Activated naive CD4-positive, alpha-beta T cell treated with anti-CD3 and anti-CD28 coated beads, Interleukin-2, amount 50 U/mL, for 24 hours (primary cell): ENCODE results near the gene TNFAIP6.
"Not testable (repeated sequence)": the region's sequence is repeated elsewhere in the genome, so short reads cannot be mapped to it uniquely, and the experiment has no call there.

Experiments
- H3K27ac Mint-ChIP-seq: one replicate; pipeline ENCODE4 v1.8.0; 2021; ENCODE audit warnings: mild to moderate bottlenecking, mixed read lengths
- H3K27me3 Mint-ChIP-seq: one replicate; pipeline ENCODE4 v1.8.0; 2021; ENCODE audit warnings: mixed read lengths
- H3K36me3 Mint-ChIP-seq: one replicate; pipeline ENCODE4 v1.8.0; 2021; ENCODE audit warnings: mixed read lengths
- H3K4me1 Mint-ChIP-seq: one replicate; pipeline ENCODE4 v1.8.0; 2021; ENCODE audit warnings: mixed read lengths
- H3K4me3 Mint-ChIP-seq: one replicate; pipeline ENCODE4 v1.8.0; 2021; ENCODE audit warnings: mild to moderate bottlenecking, mixed read lengths
- H3K9me3 Mint-ChIP-seq: one replicate; pipeline ENCODE4 v1.8.0; 2021; ENCODE audit warnings: mixed read lengths

The TNFAIP6 gene, protein sequence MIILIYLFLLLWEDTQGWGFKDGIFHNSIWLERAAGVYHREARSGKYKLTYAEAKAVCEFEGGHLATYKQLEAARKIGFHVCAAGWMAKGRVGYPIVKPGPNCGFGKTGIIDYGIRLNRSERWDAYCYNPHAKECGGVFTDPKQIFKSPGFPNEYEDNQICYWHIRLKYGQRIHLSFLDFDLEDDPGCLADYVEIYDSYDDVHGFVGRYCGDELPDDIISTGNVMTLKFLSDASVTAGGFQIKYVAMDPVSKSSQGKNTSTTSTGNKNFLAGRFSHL

DNA sequence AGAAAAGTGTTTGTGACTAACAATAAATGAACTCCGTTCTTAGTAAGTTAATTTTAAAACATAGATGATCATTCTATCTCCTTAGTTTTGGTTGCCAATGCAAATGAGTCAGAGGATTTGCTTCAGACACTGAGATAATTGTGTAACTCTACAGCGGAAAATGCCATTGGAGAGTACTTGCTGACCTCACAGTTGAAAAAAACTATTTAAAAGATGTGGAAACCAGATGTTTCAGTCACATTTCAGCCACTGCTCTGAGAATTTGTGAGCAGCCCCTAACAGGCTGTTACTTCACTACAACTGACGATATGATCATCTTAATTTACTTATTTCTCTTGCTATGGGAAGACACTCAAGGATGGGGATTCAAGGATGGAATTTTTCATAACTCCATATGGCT is at the start of gene TNFAIP6:
Gene TNFAIP6 (plus strand): TSS at position 234 of the 400 bp plus-strand sequence. CDS start 75 bp downstream, at position 309.
- H3K36me3 Mint-ChIP-seq, result no peaks in the 10 kb centered on the region
- no peaks in the 10 kb centered on the region for H3K4me1 Mint-ChIP-seq
- H3K4me3 Mint-ChIP-seq, result no peak within 1 kb of the TSS
- peaks cover 1% of the 10 kb centered on the region for H3K27me3 Mint-ChIP-seq
- no peaks in the 10 kb centered on the region for H3K9me3 Mint-ChIP-seq
- H3K27ac Mint-ChIP-seq, result no peak within 1 kb of the TSS

DNA sequence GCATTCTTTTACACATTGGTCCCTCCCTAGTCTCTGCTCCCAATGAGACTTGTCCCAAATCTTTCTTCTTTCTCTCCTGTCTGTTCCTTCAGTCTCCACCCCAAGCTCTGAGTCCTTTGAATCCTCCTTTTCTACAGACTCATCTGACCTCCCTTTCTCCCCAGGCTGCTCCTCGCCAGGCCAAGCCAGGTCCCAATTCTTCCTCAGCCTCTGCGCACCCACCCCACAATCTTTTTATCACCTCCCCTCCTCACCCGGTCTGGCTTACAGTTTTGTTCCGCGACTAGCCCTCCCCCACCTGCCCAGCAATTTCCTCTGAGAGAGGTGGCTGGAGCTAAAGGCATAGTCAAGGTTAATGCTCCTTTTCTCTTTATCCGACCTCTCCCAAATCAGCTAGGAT is 47.1 kb upstream of the TNFAIP6 start:
- H3K36me3 Mint-ChIP-seq, H3K4me3 Mint-ChIP-seq, H3K27me3 Mint-ChIP-seq, H3K9me3 Mint-ChIP-seq, H3K27ac Mint-ChIP-seq, H3K4me1 Mint-ChIP-seq: not testable (repeated sequence)

DNA sequence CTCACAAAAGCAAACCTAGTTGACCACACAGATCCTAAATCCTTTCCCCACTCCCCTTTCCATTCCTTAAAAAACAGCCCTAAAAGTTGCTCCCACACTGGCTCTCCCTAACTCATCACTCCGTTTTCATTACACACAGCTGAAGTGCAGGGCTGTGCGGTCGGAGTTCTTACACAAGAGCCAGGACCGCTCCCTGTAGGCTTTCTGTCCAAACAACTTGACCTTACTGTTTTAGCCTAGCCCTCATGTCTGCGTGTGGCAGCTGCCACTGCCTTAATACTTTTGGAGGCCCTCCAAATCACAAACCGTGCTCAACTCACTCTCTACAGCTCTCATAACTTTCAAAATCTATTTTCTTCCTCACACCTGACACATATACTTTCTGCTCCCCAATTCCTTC is 45.0 kb upstream of the TNFAIP6 start:
- not testable (repeated sequence) for H3K9me3 Mint-ChIP-seq, H3K4me1 Mint-ChIP-seq, H3K27me3 Mint-ChIP-seq, H3K4me3 Mint-ChIP-seq, H3K27ac Mint-ChIP-seq, H3K36me3 Mint-ChIP-seq

DNA sequence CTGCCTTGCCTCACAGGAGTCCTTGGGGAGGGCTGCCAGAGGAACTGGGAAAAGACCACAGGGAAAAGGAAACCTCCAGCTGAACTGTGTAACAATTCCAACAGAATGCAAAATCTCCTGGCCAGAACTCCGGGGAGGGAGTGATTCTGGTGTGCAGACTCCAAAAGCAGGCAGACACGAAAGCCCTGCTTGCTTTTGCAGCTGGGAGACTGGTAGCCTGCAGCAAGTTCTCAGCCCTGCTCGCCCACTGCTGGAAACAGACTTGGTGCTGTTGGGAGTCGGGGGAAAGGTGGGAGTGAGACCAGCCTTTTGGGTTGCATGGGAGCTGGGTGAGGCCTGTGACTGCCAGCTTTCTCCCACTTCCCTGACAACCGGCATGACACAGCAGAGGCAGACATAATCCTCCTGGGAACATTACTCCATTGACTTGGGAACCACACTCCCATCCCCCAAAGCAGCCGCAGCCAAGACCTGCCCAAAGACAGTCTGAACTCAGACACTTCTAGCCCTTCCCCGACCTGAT is 42.0 kb upstream of the TNFAIP6 start:
- Mint-ChIP-seq H3K27me3 (no peaks in the 10 kb centered on the region), H3K36me3 (no peaks in the 10 kb centered on the region), H3K9me3 (no peaks in the 10 kb centered on the region), H3K27ac (no peak overlapping the region), H3K4me1 (peaks cover 13% of the 10 kb centered on the region), H3K4me3 (no peak overlapping the region)

DNA sequence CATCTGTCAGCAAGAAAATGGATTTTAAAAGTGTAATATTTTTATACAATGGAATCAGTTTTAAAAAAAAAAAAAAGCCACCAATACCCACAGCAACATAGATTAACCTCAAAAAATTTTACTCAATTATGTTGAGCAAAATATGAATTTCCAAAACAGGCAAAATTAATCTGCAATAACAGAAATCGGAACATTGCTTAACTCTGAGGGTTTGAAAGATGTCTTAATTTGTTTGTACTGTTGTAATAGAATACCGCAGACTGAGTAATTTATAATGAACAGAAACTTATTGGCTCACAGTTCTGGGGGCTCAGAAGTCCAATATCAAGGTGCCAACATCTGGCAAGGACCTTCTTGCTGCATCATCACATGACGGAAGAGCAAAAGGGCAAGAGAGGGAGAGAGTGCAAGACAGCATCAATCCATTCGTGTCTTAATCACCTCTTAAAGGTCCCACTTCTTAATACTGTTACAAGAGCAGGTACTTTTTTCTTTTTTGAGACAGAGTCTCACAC is 31.8 kb upstream of the TNFAIP6 start:
- H3K27me3 Mint-ChIP-seq, result no peaks in the 10 kb centered on the region
- H3K27ac Mint-ChIP-seq, result no peak overlapping the region
- H3K9me3 Mint-ChIP-seq, result no peaks in the 10 kb centered on the region
- no peaks in the 10 kb centered on the region for H3K4me1 Mint-ChIP-seq
- no peaks in the 10 kb centered on the region for H3K36me3 Mint-ChIP-seq
- no peak overlapping the region for H3K4me3 Mint-ChIP-seq

DNA sequence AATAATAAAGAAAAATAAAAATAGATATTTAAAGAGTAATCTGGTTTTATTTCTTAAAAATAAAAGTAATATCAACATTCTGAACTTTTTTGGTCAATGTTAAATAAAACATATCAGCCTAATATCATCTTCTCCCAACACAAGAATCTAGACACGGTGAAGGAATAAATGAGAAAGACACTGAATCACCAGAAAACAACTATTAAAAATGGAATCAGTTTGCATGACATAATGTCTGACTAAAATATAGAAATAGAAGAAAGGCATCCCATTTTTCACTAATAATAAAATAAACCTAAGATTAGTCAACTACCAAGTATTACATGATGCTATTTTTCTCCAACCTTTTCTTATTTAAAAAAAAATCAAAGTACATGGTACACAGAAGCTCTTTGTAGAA is 30.8 kb upstream of the TNFAIP6 start:
- no peaks in the 10 kb centered on the region for H3K4me1 Mint-ChIP-seq
- no peak overlapping the region for H3K4me3 Mint-ChIP-seq
- H3K9me3 Mint-ChIP-seq, result no peaks in the 10 kb centered on the region
- H3K36me3 Mint-ChIP-seq, result no peaks in the 10 kb centered on the region
- H3K27me3 Mint-ChIP-seq, result no peaks in the 10 kb centered on the region
- no peak overlapping the region for H3K27ac Mint-ChIP-seq

DNA sequence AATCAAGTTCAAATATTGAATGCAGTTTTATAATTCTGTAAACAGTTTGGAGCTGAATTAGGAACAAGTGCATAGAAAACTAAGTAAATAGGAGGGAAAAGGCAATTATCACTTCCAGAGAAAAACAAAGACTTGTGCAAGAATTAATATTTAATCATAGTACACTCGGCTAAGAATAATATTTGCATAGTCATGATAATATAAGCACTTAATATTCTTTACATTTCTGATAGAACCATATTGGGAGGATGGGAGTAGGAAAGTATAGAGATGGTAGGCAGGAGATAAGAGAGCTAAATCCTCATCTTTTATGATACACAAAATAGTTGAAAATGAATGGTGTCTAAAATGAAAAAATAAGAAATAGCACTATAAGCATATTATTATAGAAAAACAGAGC is 27.4 kb upstream of the TNFAIP6 start:
- Mint-ChIP-seq H3K9me3 (no peaks in the 10 kb centered on the region), H3K27ac (no peak overlapping the region), H3K4me3 (no peak overlapping the region), H3K4me1 (no peaks in the 10 kb centered on the region), H3K36me3 (no peaks in the 10 kb centered on the region), H3K27me3 (no peaks in the 10 kb centered on the region)

DNA sequence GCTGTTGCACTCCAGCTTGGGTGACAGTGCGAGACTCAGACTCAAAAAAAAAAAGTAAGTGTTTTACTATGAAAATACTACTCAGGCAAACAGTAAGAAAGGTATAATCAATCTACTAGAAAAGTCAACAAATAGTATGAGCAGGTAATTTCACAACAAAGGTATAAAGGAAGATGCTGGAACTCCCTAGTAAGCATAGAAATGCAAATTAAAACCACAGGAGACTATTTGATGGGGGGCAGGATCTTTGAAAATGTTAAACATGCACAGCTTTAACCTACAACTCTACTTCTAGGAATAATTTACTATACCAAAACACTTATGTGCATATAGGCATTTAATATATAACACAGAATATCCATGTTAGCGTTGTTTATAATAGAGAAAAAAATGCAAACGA is 24.3 kb upstream of the TNFAIP6 start:
- peaks cover 7% of the 10 kb centered on the region for H3K27me3 Mint-ChIP-seq
- H3K4me1 Mint-ChIP-seq, result peaks cover 10% of the 10 kb centered on the region
- H3K4me3 Mint-ChIP-seq, result no peak overlapping the region
- H3K36me3 Mint-ChIP-seq, result no peaks in the 10 kb centered on the region
- no peak overlapping the region for H3K27ac Mint-ChIP-seq
- no peaks in the 10 kb centered on the region for H3K9me3 Mint-ChIP-seq

DNA sequence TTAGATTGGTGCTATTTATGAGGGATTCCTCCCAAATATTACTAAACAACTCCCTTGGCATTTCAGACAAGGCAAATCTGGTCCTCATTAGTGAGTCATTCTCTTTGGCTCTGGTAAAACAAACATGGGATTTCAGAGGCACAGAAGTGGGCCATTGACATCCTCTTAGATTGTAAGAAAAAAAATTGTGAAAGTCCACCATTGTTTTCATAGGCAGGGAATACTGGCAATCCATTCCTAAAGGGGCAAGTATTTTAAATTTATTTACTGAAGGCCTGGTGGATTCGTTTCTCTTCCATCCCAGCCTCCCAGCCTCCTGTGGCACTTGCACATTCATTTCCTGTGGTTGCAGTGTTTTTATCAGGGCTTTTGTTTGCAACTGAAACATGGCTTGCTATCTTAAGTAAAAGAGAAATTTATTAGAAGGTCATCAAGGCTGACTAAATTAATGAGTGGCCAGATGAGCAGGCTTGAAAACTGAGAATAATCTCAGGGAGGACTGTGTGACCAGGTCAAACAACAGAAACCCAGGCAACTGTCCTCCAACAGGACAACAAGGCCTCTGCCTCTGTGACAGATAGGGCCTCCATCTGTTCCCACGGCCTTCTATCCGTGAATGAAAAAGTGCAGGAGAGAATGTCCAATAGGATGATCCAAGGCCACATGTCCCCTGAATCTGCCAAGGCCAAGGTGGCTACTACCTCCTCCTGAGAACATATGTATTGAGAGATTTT is 23.1 kb upstream of the TNFAIP6 start:
- H3K27ac Mint-ChIP-seq, result no peak overlapping the region
- no peaks in the 10 kb centered on the region for H3K9me3 Mint-ChIP-seq
- no peaks in the 10 kb centered on the region for H3K36me3 Mint-ChIP-seq
- H3K4me1 Mint-ChIP-seq, result peaks cover 10% of the 10 kb centered on the region
- H3K27me3 Mint-ChIP-seq, result peaks cover 7% of the 10 kb centered on the region
- no peak overlapping the region for H3K4me3 Mint-ChIP-seq

DNA sequence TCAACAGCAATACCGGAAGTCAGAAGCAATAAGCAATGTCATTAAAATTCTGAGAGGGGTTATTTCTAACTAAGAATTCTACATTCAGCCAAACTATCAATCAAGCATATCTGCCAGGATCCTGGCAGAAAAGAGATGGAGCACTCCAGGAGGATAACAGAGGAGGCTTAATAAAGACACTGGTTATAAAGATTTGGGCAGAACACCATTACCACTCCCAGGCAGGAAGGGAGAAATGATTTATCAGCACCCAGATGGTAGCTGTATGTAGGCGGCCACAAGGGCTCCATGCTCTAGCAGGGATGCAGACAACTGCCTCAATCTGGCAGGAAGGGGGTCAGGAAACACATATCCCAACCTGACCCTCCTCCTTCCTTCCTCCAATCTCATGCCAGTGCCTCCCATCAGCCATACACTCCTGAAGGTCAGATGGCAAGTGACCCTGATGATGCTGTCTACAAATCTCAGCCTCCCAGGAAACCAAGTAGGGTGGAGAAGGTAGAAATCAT is 20.5 kb upstream of the TNFAIP6 start:
- Mint-ChIP-seq H3K4me1 (peaks cover 10% of the 10 kb centered on the region), H3K9me3 (peaks cover 10% of the 10 kb centered on the region), H3K27me3 (peaks cover 7% of the 10 kb centered on the region), H3K4me3 (no peak overlapping the region), H3K27ac (no peak overlapping the region), H3K36me3 (no peaks in the 10 kb centered on the region)

DNA sequence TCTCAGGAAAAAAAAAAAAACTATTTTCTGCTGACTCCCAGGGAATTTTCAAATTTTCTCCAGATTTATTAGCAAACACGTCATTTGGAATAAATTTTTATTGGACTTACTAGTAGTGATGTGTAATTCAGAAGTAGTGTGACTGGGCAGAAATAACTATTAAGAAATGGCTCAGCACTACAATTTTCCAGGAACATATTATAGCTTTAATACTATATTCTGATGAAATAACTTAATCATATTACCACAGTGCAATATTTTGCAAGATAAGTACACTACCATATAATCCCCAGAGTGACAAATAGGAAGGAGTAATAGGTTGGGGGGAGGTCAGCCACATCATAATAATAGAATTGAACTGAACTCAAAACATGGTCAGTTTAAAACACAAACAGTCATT is 19.7 kb upstream of the TNFAIP6 start:
- H3K9me3 Mint-ChIP-seq, result peaks cover 10% of the 10 kb centered on the region
- no peak overlapping the region for H3K27ac Mint-ChIP-seq
- peaks cover 7% of the 10 kb centered on the region for H3K27me3 Mint-ChIP-seq
- no peak overlapping the region for H3K4me3 Mint-ChIP-seq
- H3K36me3 Mint-ChIP-seq, result no peaks in the 10 kb centered on the region
- peaks cover 10% of the 10 kb centered on the region for H3K4me1 Mint-ChIP-seq

DNA sequence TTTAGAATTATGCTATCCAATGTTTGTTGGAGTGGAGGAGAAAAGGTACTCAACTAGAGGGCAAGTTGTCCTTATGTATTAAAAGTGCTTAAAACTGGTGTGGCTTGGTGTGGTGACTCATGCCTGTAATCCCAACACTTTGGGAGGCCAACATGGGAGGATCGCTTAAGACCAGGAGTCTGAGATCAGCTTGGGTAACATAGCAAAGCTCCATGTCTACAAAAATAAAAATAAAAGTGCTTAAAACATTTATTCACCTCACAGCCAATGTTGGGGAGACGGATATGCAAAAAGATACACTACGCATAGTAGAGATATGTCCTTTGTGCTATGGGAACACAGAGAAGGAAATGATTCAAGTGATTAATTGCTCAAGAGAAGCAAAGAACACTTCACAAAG is 19.3 kb upstream of the TNFAIP6 start:
- no peak overlapping the region for H3K27ac Mint-ChIP-seq
- H3K27me3 Mint-ChIP-seq, result peaks cover 7% of the 10 kb centered on the region
- H3K4me1 Mint-ChIP-seq, result peaks cover 10% of the 10 kb centered on the region
- H3K4me3 Mint-ChIP-seq, result no peak overlapping the region
- H3K9me3 Mint-ChIP-seq, result peaks cover 10% of the 10 kb centered on the region
- no peaks in the 10 kb centered on the region for H3K36me3 Mint-ChIP-seq

DNA sequence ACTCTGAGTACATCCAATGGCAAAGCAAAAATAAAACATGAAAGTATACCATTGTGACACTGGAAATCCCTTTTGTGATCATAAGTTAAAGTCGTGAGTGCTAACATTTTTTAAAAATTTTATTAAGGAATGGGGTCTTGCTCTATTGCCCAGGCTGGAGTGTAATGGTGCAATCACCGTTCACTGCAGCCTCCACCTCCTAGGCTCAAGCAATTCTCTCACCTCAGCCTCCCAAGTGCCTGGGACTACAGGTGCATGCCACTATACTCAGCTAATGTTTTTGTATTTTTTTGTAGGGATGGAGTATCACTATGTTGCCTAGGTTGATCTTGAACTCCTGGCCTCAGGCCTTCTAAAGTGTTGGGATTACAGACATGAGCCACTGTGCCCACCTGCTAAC is 14.3 kb upstream of the TNFAIP6 start:
- peaks cover 4% of the 10 kb centered on the region for H3K36me3 Mint-ChIP-seq
- H3K4me1 Mint-ChIP-seq, result no peaks in the 10 kb centered on the region
- peaks cover 2% of the 10 kb centered on the region for H3K27me3 Mint-ChIP-seq
- peaks cover 10% of the 10 kb centered on the region for H3K9me3 Mint-ChIP-seq
- H3K27ac Mint-ChIP-seq, result no peak overlapping the region
- no peak overlapping the region for H3K4me3 Mint-ChIP-seq

DNA sequence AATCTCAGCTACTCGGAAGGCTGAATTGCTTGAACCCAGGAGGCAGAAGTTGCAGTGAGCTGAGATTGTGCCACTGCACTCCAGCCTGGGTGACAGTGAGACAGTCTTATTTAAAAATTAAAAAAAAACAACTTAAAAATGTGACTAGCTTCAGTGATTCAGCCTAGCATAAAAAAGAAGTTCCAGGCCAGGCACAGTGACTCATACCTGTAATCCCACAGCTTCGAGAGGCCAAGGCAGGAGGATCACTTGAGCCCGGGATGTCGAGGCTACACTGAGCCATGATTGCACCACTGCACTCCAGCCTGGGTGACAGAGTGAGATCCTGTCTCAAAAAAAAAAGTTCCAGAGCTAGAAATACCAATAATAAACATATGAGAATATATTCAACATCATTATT is 13.2 kb upstream of the TNFAIP6 start:
- not testable (repeated sequence) for H3K27ac Mint-ChIP-seq, H3K4me3 Mint-ChIP-seq, H3K36me3 Mint-ChIP-seq, H3K9me3 Mint-ChIP-seq, H3K4me1 Mint-ChIP-seq, H3K27me3 Mint-ChIP-seq

DNA sequence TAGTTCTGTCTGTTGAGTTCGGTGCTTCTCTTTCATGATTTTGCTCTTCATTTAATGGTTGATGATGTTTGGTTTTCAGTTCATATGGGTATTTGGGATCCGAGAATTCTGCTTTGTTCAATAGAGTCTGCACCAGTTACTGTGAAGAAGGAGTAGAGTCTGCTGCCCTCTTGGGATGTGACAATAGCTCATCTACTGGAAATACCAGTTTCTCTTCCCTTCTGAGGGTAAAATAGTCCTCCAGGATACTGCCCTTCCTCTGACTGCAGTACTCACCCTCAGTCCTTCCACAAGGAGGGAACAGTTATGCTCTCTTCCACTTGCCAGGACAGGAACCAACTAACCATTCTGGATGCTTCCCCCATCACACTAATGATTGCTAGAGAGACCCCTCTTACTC is 12.5 kb upstream of the TNFAIP6 start:
- Mint-ChIP-seq H3K9me3 (peaks cover 10% of the 10 kb centered on the region), H3K36me3 (peaks cover 4% of the 10 kb centered on the region), H3K4me1 (no peaks in the 10 kb centered on the region), H3K4me3 (no peak overlapping the region), H3K27ac (no peak overlapping the region), H3K27me3 (peaks cover 2% of the 10 kb centered on the region)

DNA sequence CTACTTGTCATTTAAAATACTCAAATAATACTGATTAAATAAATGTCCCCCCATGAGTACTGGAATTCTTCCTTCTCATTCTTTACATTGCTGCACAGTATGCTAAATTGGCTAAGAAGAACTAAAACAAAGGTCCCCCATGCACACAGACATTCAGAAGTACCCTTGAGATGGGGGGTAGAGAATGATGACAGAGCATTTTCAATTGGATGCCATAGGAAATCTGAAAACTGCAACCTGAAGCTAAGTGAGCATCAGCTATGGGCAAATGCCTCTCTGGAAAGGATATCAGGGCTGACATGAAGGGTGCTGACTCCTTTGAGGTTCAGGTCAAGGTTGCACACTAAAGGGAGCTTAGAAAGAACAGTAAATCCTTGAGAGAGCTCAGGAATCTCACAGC is 10.1 kb upstream of the TNFAIP6 start:
- Mint-ChIP-seq H3K27me3 (peaks cover 2% of the 10 kb centered on the region), H3K9me3 (no peaks in the 10 kb centered on the region), H3K4me3 (no peak overlapping the region), H3K4me1 (no peaks in the 10 kb centered on the region), H3K36me3 (peaks cover 4% of the 10 kb centered on the region), H3K27ac (no peak overlapping the region)
